ENCODE measurements around the gene PLCB1. TPM values are rescaled to one million over a fixed set of nuclear protein-coding genes. Genes with fewer than 3 reads are reported as not detected.
A peak's percentile ranks its signal among the peaks of the same experiment; 100 is the strongest.

Gene PLCB1
- total and polyA plus RNA-seq, 10 of the 15 experiments (the other 5 are each of a cell fraction or from before 2014, with no cell fraction given), result 0.05 to 5.3 (median 0.17) TPM; not detected in 1

DNA sequence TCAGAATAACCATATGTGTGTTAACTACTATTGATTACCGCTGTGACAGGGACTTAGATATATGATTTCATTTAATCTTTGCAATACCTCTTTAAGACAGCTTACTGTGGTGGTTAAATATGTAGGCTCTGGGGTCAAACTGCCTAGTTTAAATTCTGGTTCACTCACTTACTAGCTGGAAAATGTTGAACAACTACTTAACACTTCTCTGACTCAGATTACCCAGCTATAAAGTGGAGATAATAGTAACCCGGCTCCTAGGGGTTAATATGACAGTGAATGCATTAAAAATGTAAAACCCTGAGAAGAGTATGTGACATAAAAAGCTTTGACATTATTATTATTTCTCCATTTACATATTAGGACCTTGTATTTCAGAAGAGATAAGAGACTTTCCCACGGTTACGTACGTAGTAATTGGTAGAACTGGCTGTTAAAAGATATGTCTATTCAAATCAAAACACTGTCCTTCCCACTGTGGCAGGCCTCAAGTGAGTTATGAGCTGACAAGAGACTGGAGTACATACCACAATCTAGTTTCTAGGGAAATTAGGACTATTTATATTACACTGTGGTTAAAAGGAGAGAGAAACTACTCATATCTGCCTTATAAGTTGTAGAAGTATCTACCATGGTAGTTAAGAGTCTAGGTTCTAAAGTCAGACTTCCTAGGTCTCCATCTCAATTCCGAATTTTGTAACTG is 4.4 kb upstream of the PLCB1 start (continued):
- TF ChIP-seq, protein P1, sequence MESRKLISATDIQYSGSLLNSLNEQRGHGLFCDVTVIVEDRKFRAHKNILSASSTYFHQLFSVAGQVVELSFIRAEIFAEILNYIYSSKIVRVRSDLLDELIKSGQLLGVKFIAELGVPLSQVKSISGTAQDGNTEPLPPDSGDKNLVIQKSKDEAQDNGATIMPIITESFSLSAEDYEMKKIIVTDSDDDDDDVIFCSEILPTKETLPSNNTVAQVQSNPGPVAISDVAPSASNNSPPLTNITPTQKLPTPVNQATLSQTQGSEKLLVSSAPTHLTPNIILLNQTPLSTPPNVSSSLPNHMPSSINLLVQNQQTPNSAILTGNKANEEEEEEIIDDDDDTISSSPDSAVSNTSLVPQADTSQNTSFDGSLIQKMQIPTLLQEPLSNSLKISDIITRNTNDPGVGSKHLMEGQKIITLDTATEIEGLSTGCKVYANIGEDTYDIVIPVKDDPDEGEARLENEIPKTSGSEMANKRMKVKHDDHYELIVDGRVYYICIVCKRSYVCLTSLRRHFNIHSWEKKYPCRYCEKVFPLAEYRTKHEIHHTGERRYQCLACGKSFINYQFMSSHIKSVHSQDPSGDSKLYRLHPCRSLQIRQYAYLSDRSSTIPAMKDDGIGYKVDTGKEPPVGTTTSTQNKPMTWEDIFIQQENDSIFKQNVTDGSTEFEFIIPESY (IDR thresholded peaks at IDR 0.05), result no peak
- TF ChIP-seq HDAC2 (IDR thresholded peaks at IDR 0.05), result no peak
- peak; percentile 92 for TF ChIP-seq MEF2A (IDR thresholded peaks at IDR 0.05; ENCODE audit: insufficient read depth, low read depth, low read length)
- TF ChIP-seq FOXM1 (IDR thresholded peaks at IDR 0.05; ENCODE audit: low read depth, low read length), result peak; percentile 78
- peak; percentile 64; the same call in 1 of the 2 replicates for TF ChIP-seq MTA2 (IDR thresholded peaks at IDR 0.05; ENCODE audit: low read depth)
- TF ChIP-seq, protein P2, sequence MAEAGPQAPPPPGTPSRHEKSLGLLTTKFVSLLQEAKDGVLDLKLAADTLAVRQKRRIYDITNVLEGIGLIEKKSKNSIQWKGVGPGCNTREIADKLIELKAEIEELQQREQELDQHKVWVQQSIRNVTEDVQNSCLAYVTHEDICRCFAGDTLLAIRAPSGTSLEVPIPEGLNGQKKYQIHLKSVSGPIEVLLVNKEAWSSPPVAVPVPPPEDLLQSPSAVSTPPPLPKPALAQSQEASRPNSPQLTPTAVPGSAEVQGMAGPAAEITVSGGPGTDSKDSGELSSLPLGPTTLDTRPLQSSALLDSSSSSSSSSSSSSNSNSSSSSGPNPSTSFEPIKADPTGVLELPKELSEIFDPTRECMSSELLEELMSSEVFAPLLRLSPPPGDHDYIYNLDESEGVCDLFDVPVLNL (IDR thresholded peaks at IDR 0.05; ENCODE audit: low read depth, low read length), result no peak
- no peak for TF ChIP-seq NBN (IDR thresholded peaks at IDR 0.05)
- no peak for TF ChIP-seq CHD1 (IDR thresholded peaks at IDR 0.05; ENCODE audit: low read depth, low read length)
- no peak for TF ChIP-seq ZNF622 (IDR thresholded peaks at IDR 0.05)
- TF ChIP-seq IKZF2 (IDR thresholded peaks at IDR 0.05), result peak; percentile 81 to 85
- no peak for TF ChIP-seq TAF1 (IDR thresholded peaks at IDR 0.05; ENCODE audit: borderline replicate concordance, low read depth, low read length)
- no peak for TF ChIP-seq ASH2L (IDR thresholded peaks at IDR 0.05; ENCODE audit: borderline replicate concordance, low read depth)
- TF ChIP-seq BCL11A (IDR thresholded peaks at IDR 0.05; ENCODE audit: low read depth, low read length), result peak; percentile 84
- TF ChIP-seq, protein P3, sequence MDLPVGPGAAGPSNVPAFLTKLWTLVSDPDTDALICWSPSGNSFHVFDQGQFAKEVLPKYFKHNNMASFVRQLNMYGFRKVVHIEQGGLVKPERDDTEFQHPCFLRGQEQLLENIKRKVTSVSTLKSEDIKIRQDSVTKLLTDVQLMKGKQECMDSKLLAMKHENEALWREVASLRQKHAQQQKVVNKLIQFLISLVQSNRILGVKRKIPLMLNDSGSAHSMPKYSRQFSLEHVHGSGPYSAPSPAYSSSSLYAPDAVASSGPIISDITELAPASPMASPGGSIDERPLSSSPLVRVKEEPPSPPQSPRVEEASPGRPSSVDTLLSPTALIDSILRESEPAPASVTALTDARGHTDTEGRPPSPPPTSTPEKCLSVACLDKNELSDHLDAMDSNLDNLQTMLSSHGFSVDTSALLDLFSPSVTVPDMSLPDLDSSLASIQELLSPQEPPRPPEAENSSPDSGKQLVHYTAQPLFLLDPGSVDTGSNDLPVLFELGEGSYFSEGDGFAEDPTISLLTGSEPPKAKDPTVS (IDR thresholded peaks at IDR 0.05; ENCODE audit: low read depth, low read length), result no peak
- TF ChIP-seq, protein P4, sequence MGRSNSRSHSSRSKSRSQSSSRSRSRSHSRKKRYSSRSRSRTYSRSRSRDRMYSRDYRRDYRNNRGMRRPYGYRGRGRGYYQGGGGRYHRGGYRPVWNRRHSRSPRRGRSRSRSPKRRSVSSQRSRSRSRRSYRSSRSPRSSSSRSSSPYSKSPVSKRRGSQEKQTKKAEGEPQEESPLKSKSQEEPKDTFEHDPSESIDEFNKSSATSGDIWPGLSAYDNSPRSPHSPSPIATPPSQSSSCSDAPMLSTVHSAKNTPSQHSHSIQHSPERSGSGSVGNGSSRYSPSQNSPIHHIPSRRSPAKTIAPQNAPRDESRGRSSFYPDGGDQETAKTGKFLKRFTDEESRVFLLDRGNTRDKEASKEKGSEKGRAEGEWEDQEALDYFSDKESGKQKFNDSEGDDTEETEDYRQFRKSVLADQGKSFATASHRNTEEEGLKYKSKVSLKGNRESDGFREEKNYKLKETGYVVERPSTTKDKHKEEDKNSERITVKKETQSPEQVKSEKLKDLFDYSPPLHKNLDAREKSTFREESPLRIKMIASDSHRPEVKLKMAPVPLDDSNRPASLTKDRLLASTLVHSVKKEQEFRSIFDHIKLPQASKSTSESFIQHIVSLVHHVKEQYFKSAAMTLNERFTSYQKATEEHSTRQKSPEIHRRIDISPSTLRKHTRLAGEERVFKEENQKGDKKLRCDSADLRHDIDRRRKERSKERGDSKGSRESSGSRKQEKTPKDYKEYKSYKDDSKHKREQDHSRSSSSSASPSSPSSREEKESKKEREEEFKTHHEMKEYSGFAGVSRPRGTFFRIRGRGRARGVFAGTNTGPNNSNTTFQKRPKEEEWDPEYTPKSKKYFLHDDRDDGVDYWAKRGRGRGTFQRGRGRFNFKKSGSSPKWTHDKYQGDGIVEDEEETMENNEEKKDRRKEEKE (IDR thresholded peaks at IDR 0.05), result no peak
